ENCODE results near the gene FAXDC2. TPM values are rescaled to one million over a fixed set of nuclear protein-coding genes. Genes with fewer than 3 reads are reported as not detected.
A peak's percentile ranks its signal among the peaks of the same experiment; 100 is the strongest.

Gene FAXDC2
- polyA plus RNA-seq, 4 donors, result 10.8 to 30.9 (median 15.1) TPM

DNA sequence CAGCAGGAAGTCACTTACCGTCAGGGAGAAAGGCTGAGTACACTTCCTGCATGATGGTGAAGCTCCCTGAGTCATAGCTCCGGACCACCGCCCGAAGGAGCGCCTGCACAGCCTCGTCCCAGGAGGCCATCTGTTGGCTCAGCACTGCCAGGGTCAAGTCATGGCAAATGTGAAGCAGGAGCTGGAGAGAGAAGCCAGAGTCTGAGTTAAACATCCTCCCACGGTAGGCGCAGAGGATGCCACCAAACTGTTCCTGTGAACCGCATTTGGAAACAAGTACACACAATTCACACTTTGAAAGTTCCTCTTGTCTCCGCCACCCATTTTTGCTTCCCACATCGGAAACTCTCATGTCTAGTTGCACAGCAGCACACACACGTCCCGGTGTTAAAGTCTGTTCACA lies 42.0 kb upstream of the FAXDC2 start:
- FAIRE-seq (no peak), DNase-seq (no peak)
- H3K36me3 ChIP-seq (ENCODE audit: control insufficient read depth in 3 of 3, insufficient read depth in 2 of 3, low read depth in 1 of 3, low read length in 3 of 3), result peaks cover 12 to 61% (median 31%) of the 10 kb centered on the region in 3 donors
- no peaks in the 10 kb centered on the region for H3K27me3 ChIP-seq (ENCODE audit: control insufficient read depth in 3 of 3, insufficient read depth in 3 of 3, low read length in 3 of 3)
- H3K9me3 ChIP-seq (ENCODE audit: control insufficient read depth in 2 of 2, insufficient read depth in 1 of 2, low read depth in 1 of 2, low read length in 1 of 2), result no peaks in the 10 kb centered on the region
- no peaks in the 10 kb centered on the region for H3K4me1 ChIP-seq (ENCODE audit: control insufficient read depth in 3 of 3, insufficient read depth in 2 of 3, low read depth in 1 of 3, low read length in 2 of 3)
- H3K27ac ChIP-seq (ENCODE audit: low read depth in 1 of 3, low read length in 2 of 3), result no peak overlapping the region
- 85 to 90% (median 88%) methylated on average over 13 of the region's 13 CpGs for WGBS, 3 donors
- H3K4me3 ChIP-seq (ENCODE audit: low read depth in 1 of 3, low read length in 3 of 3), result no peak overlapping the region

DNA sequence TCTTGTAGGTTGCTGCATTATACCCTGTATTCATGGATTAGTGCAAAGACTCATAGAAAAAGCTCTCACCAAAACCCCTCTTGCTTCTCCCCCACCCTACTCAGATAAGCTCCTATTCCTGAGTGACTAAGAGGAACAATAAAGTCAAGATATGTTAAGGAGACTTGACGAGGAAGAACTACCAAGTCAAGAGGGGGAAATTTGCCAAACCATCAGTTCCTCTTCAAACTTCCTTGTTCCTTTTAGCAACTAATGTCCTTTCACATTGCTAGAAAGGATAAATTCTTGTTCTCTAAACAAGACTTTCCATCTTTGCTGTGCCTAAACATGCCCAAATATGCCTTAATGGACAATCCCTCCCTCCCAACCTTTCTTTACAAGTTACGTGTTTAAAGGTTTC lies 35.0 kb upstream of the FAXDC2 start:
- H3K9me3 ChIP-seq (ENCODE audit: control insufficient read depth in 2 of 2, insufficient read depth in 1 of 2, low read depth in 1 of 2, low read length in 1 of 2), result peaks cover 2 to 21% of the 10 kb centered on the region in 2 donors
- H3K4me1 ChIP-seq (ENCODE audit: control insufficient read depth in 3 of 3, insufficient read depth in 2 of 3, low read depth in 1 of 3, low read length in 2 of 3), result no peaks in the 10 kb centered on the region
- peaks cover 17 to 21% (median 18%) of the 10 kb centered on the region in 3 donors for H3K36me3 ChIP-seq (ENCODE audit: control insufficient read depth in 3 of 3, insufficient read depth in 2 of 3, low read depth in 1 of 3, low read length in 3 of 3)
- no peak overlapping the region for H3K27ac ChIP-seq (ENCODE audit: low read depth in 1 of 3, low read length in 2 of 3)
- no peak overlapping the region for H3K4me3 ChIP-seq (ENCODE audit: low read depth in 1 of 3, low read length in 3 of 3)
- H3K27me3 ChIP-seq (ENCODE audit: control insufficient read depth in 3 of 3, insufficient read depth in 3 of 3, low read length in 3 of 3), result no peaks in the 10 kb centered on the region
- no peak for DNase-seq
- WGBS, 3 donors, result 93 to 95% (median 94%) methylated on average over 2 of the region's 2 CpGs
- FAIRE-seq, result no peak

DNA sequence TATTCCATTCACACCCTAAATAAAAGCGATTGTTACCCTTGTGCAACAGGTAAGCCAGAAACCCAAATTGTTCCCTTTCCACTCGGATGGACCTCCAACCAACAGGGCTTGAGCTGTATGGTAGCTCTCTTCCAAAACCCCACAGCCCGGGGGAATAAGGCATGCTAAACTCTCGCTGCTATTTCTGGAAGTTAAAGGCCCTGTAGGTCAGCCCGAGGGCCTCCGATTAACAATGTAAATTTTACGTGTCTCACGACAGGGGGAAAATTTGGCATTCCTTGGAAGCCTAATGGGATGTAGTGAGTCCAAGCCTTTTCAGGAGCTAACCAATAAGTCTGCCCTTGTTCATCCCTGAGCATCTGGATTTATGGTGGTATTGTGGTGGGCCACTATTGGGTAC lies 34.0 kb upstream of the FAXDC2 start:
- Histone ChIP-seq H3K4me1 (ENCODE audit: control insufficient read depth in 3 of 3, insufficient read depth in 2 of 3, low read depth in 1 of 3, low read length in 2 of 3) (no peaks in the 10 kb centered on the region), H3K4me3 (ENCODE audit: low read depth in 1 of 3, low read length in 3 of 3) (no peak overlapping the region), H3K9me3 (ENCODE audit: control insufficient read depth in 2 of 2, insufficient read depth in 1 of 2, low read depth in 1 of 2, low read length in 1 of 2) (peaks cover 2 to 28% of the 10 kb centered on the region in 2 donors), H3K27ac (ENCODE audit: low read depth in 1 of 3, low read length in 2 of 3) (no peak overlapping the region), H3K27me3 (ENCODE audit: control insufficient read depth in 3 of 3, insufficient read depth in 3 of 3, low read length in 3 of 3) (no peaks in the 10 kb centered on the region), H3K36me3 (ENCODE audit: control insufficient read depth in 3 of 3, insufficient read depth in 2 of 3, low read depth in 1 of 3, low read length in 3 of 3) (peaks cover 13 to 18% (median 15%) of the 10 kb centered on the region in 3 donors)
- 93 to 99% (median 97%) methylated on average over 8 of the region's 8 CpGs for WGBS, 3 donors
- DNase-seq (no peak), FAIRE-seq (no peak)

DNA sequence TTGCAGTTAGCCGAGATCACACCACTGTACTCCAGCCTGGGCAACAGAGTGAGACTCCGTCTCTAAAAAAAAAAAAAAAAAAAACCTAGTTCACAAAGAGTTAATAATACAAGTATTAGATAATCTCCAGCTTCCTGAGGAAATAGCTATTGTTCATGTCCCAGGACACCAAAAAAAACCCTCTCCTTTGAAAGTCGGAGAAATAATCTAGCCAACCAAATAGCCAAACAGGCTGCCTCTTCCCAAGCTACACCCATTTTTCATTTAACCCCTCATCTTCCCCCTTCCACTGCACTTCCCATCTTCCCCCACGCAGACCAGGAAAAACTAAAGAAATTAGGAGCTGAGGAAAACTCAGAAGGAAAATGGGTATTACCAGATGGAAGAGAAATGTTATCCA lies 31.6 kb upstream of the FAXDC2 start:
- H3K4me1 ChIP-seq (ENCODE audit: control insufficient read depth in 3 of 3, insufficient read depth in 2 of 3, low read depth in 1 of 3, low read length in 2 of 3), result no peaks in the 10 kb centered on the region
- FAIRE-seq (no peak), DNase-seq (no peak)
- 83 to 93% (median 83%) methylated on average over 3 to 4 of the region's 4 CpGs for WGBS, 3 donors
- no peak overlapping the region for H3K4me3 ChIP-seq (ENCODE audit: low read depth in 1 of 3, low read length in 3 of 3)
- peaks cover 2 to 50% of the 10 kb centered on the region in 2 donors for H3K9me3 ChIP-seq (ENCODE audit: control insufficient read depth in 2 of 2, insufficient read depth in 1 of 2, low read depth in 1 of 2, low read length in 1 of 2)
- H3K27me3 ChIP-seq (ENCODE audit: control insufficient read depth in 3 of 3, insufficient read depth in 3 of 3, low read length in 3 of 3), result no peaks in the 10 kb centered on the region
- peaks cover 5 to 18% (median 11%) of the 10 kb centered on the region in 3 donors for H3K36me3 ChIP-seq (ENCODE audit: control insufficient read depth in 3 of 3, insufficient read depth in 2 of 3, low read depth in 1 of 3, low read length in 3 of 3)
- no peak overlapping the region for H3K27ac ChIP-seq (ENCODE audit: low read depth in 1 of 3, low read length in 2 of 3)

DNA sequence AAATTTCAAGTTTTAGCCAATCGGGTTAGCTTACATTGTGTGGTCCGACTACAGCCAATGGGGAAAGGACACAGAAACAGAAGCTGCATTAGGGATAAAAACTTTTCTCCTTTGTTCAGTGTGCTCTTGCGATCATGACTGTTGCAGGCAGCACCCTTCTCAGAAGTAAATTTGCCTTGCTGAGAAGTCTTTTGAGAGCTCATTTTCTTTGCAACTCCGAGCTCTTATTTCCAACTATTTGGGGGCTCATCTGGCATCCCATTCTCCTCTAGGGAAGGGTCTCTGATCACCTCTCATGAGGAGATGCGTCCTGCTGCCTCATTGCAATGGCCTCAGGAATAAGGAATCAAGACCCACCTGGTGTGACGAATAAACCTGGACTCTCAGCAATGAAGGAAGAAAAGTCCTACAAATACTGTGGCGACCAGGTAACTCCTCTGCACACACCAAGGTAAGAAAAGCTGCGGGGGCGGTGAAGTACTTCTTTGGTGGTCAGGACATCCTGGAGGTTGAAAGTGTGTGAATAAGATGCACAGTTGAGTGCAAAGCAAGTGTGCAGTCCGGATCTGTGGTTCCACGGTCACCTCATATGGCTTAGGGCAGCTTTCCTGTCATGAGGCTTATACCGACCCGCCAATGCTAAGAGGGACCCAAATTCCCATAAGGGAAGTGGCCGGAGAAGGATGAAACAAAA lies 28.4 kb upstream of the FAXDC2 start:
- no peaks in the 10 kb centered on the region for H3K27me3 ChIP-seq (ENCODE audit: control insufficient read depth in 3 of 3, insufficient read depth in 3 of 3, low read length in 3 of 3)
- DNase-seq (no peak), FAIRE-seq (no peak)
- WGBS, 3 donors, result 94 to 97% (median 97%) methylated on average over 14 of the region's 14 CpGs
- H3K9me3 ChIP-seq (ENCODE audit: control insufficient read depth in 2 of 2, insufficient read depth in 1 of 2, low read depth in 1 of 2, low read length in 1 of 2), result peaks cover 0 to 28% of the 10 kb centered on the region in 2 donors
- H3K4me3 ChIP-seq (ENCODE audit: low read depth in 1 of 3, low read length in 3 of 3), result no peak overlapping the region
- H3K36me3 ChIP-seq (ENCODE audit: control insufficient read depth in 3 of 3, insufficient read depth in 2 of 3, low read depth in 1 of 3, low read length in 3 of 3), result peaks cover 10 to 23% (median 17%) of the 10 kb centered on the region in 3 donors
- H3K4me1 ChIP-seq (ENCODE audit: control insufficient read depth in 3 of 3, insufficient read depth in 2 of 3, low read depth in 1 of 3, low read length in 2 of 3), result no peaks in the 10 kb centered on the region
- no peak overlapping the region for H3K27ac ChIP-seq (ENCODE audit: low read depth in 1 of 3, low read length in 2 of 3)

DNA sequence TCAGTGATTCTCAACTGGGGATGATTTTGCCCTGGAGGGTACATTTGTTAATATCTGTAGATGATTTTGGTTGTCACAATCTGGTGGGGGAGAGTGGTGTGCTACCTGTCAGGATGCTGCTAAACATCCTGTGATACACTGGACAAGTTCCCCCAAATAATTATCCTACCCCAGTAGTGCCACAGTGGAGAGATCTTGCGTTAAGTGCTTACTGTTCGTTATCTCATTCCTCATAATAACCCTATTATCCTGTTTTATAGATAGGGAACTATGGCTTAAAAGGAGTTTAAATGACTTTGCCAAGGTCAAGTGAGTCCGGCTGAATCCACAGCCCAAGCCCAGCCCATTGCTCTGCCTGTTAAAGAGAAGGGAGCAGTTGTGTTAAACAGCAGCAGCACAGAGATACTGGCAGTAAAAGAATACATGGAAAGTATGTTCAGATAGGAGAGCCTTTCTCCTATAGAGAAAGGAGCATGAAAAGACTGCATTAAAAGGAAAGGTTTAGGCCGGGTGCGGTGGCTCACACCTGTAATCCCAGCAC lies 23.5 kb upstream of the FAXDC2 start:
- peaks cover 12 to 40% (median 27%) of the 10 kb centered on the region in 3 donors for H3K36me3 ChIP-seq (ENCODE audit: control insufficient read depth in 3 of 3, insufficient read depth in 2 of 3, low read depth in 1 of 3, low read length in 3 of 3)
- no peaks in the 10 kb centered on the region for H3K27me3 ChIP-seq (ENCODE audit: control insufficient read depth in 3 of 3, insufficient read depth in 3 of 3, low read length in 3 of 3)
- no peak overlapping the region for H3K27ac ChIP-seq (ENCODE audit: low read depth in 1 of 3, low read length in 2 of 3)
- no peak overlapping the region for H3K4me3 ChIP-seq (ENCODE audit: low read depth in 1 of 3, low read length in 3 of 3)
- no peak for DNase-seq
- no peak for FAIRE-seq
- no peaks in the 10 kb centered on the region for H3K4me1 ChIP-seq (ENCODE audit: control insufficient read depth in 3 of 3, insufficient read depth in 2 of 3, low read depth in 1 of 3, low read length in 2 of 3)
- peaks cover 0 to 17% of the 10 kb centered on the region in 2 donors for H3K9me3 ChIP-seq (ENCODE audit: control insufficient read depth in 2 of 2, insufficient read depth in 1 of 2, low read depth in 1 of 2, low read length in 1 of 2)
- 49 to 82% (median 65%) methylated on average over 5 of the region's 5 CpGs for WGBS, 3 donors

DNA sequence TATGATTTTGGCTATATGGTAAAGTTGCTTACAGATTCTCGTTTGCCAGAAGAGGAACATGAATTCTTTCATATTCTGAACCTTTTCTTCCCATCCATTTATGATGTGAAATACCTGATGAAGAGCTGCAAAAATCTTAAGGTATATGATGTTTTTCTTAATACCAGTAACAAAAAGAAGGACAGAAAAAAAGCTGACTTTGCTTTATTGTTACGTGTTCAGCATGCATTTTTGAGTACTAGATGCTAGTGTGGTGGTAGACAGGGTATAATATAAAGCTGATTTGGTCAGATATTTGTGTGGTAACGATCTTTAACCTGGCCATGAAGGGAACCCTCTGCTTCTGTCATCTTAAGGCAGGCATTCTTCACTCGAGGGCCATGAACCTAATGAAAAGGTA lies 21.3 kb upstream of the FAXDC2 start:
- FAIRE-seq, result no peak
- no peaks in the 10 kb centered on the region for H3K9me3 ChIP-seq (ENCODE audit: control insufficient read depth in 2 of 2, insufficient read depth in 1 of 2, low read depth in 1 of 2, low read length in 1 of 2)
- no peaks in the 10 kb centered on the region for H3K27me3 ChIP-seq (ENCODE audit: control insufficient read depth in 3 of 3, insufficient read depth in 3 of 3, low read length in 3 of 3)
- H3K36me3 ChIP-seq (ENCODE audit: control insufficient read depth in 3 of 3, insufficient read depth in 2 of 3, low read depth in 1 of 3, low read length in 3 of 3), result peaks cover 12 to 43% (median 19%) of the 10 kb centered on the region in 3 donors
- no peak for DNase-seq
- no peaks in the 10 kb centered on the region for H3K4me1 ChIP-seq (ENCODE audit: control insufficient read depth in 3 of 3, insufficient read depth in 2 of 3, low read depth in 1 of 3, low read length in 2 of 3)
- 82 to 90% (median 88%) methylated on average over 4 of the region's 4 CpGs for WGBS, 3 donors
- no peak overlapping the region for H3K4me3 ChIP-seq (ENCODE audit: low read depth in 1 of 3, low read length in 3 of 3)
- H3K27ac ChIP-seq (ENCODE audit: low read depth in 1 of 3, low read length in 2 of 3), result no peak overlapping the region

DNA sequence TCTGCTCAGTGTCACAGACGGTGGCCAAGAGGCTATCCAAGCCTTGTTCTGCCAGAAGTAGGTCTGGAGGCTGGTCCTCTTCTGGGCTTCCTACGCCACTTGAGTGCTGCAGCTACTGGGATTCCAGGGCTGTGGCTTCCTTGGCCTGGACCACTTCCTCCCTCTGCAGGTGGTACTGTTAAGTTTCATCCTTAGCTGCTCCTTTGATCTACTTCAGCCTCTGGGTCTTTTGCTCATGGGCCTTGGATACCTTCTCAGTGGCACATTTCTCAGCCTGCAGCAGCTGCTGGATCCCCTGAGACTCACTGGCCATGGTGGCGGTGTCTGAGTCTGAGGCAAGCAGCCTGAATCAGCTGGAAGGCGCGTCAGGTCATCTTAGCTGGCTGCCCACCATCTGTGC lies 18.3 kb upstream of the FAXDC2 start:
- WGBS, 3 donors, result 92 to 95% (median 93%) methylated on average over 5 of the region's 5 CpGs
- no peak for FAIRE-seq
- Histone ChIP-seq H3K36me3 (ENCODE audit: control insufficient read depth in 3 of 3, insufficient read depth in 2 of 3, low read depth in 1 of 3, low read length in 3 of 3) (peaks cover 5 to 40% (median 22%) of the 10 kb centered on the region in 3 donors), H3K27ac (ENCODE audit: low read depth in 1 of 3, low read length in 2 of 3) (no peak overlapping the region), H3K9me3 (ENCODE audit: control insufficient read depth in 2 of 2, insufficient read depth in 1 of 2, low read depth in 1 of 2, low read length in 1 of 2) (no peaks in the 10 kb centered on the region), H3K4me1 (ENCODE audit: control insufficient read depth in 3 of 3, insufficient read depth in 2 of 3, low read depth in 1 of 3, low read length in 2 of 3) (no peaks in the 10 kb centered on the region), H3K27me3 (ENCODE audit: control insufficient read depth in 3 of 3, insufficient read depth in 3 of 3, low read length in 3 of 3) (no peaks in the 10 kb centered on the region), H3K4me3 (ENCODE audit: low read depth in 1 of 3, low read length in 3 of 3) (no peak overlapping the region)
- DNase-seq, result peak in 1 of 2 donors; percentile 27
